CD4-positive, alpha-beta T cell (primary cell): ENCODE data around the gene TALDO1. TPM values are rescaled to one million over a fixed set of nuclear protein-coding genes. Genes with fewer than 3 reads are reported as not detected.

ENCODE experiments used
- ATAC-seq: fragments of 200-7000 bp; cut with Tn5 transposase; one replicate; pipeline ENCODE4 v1.10.0; 2022; ENCODE audit warnings: mild to moderate bottlenecking; ENCODE audit not compliant: poor library complexity
- CTCF ChIA-PET: fragments of 350-600 bp; sonication (Branson Sonifier 250); formaldehyde crosslinking; loops from one replicate; lab custom pipeline; 2021; ENCODE audit warnings: antibody characterized with exemption, inconsistent platforms; lab: Charles Lee
- POLR2A ChIA-PET: fragments of 350-600 bp; sonication (Branson Sonifier 250); formaldehyde crosslinking; loops from one replicate; lab custom pipeline; 2021; ENCODE audit warnings: antibody characterized with exemption, inconsistent platforms; lab: Charles Lee
- DNase-seq, 14 experiments: peaks; one replicate each; pipeline ENCODE4 v3.0.0-alpha.2; 2013 to 2020; ENCODE audit warnings: mixed read lengths in 2 of 14
- H3K27ac ChIP-seq, 2 donors: one replicate each; pipeline versions ENCODE4 v1.5.1 to v1.7.0; 2013; ENCODE audit warnings: low read length in 2 of 2, low read depth in 1 of 2, mild to moderate bottlenecking in 1 of 2
- H3K27me3 ChIP-seq, 2 experiments: 1 replicate in 1 of 2; 2 replicates in 1 of 2; pipeline versions ENCODE4 v1.6.1 to v1.7.0; 2013; ENCODE audit warnings: low read length in 2 of 2, control low read depth in 1 of 2, mild to moderate bottlenecking in 1 of 2, moderate library complexity in 1 of 2; ENCODE audit not compliant: insufficient read depth in 2 of 2, control insufficient read depth in 1 of 2
- H3K36me3 ChIP-seq: one replicate; pipeline ENCODE4 v1.6.1; 2013; ENCODE audit warnings: low read length, control low read depth; ENCODE audit not compliant: insufficient read depth
- H3K4me1 ChIP-seq: one replicate; pipeline ENCODE4 v1.6.1; 2013; ENCODE audit warnings: low read length, control low read depth; ENCODE audit not compliant: insufficient read depth
- H3K4me3 ChIP-seq: one replicate; pipeline ENCODE4 v1.5.1; 2013; ENCODE audit warnings: mild to moderate bottlenecking, low read length, moderate library complexity
- H3K9me3 ChIP-seq, 2 experiments: 1 replicate in 1 of 2; 2 replicates in 1 of 2; pipeline versions ENCODE4 v1.6.1 to v1.7.0; 2013; ENCODE audit warnings: low read length in 2 of 2, mild to moderate bottlenecking in 2 of 2, control low read depth in 1 of 2, moderate library complexity in 1 of 2; ENCODE audit not compliant: control insufficient read depth in 1 of 2, insufficient read depth in 1 of 2
- H3K27ac Mint-ChIP-seq: one replicate; pipeline ENCODE4 v1.8.0; 2020; ENCODE audit warnings: mixed read lengths
- H3K27me3 Mint-ChIP-seq: one replicate; pipeline ENCODE4 v1.8.0; 2021; ENCODE audit warnings: mixed read lengths
- H3K36me3 Mint-ChIP-seq: one replicate; pipeline ENCODE4 v1.8.0; 2021; ENCODE audit warnings: low read depth, mixed read lengths
- H3K4me1 Mint-ChIP-seq: one replicate; pipeline ENCODE4 v1.8.0; 2021; ENCODE audit warnings: low read depth, mixed read lengths
- H3K4me3 Mint-ChIP-seq: one replicate; pipeline ENCODE4 v1.8.0; 2020; ENCODE audit warnings: mild to moderate bottlenecking, mixed read lengths
- H3K9me3 Mint-ChIP-seq: one replicate; pipeline ENCODE4 v1.8.0; 2020; ENCODE audit warnings: mixed read lengths
- intact Hi-C, 2 experiments: fragments of 100-400 bp; cut with DNase I in 1 of 2; cut with micrococcal nuclease in 1 of 2; formaldehyde crosslinking; loops; one replicate each; pipeline versions ENCODE4 v1.15.1 to v1.9.0; 2023 to 2025; cut with DNase I, micrococcal nuclease
- total RNA-seq, 174 experiments: library from RNA in 2 of 174; stranded (reverse) in 2 of 174; gene quantifications; one replicate each; pipeline ENCODE4 v1.2.3 and lab custom pipeline; 2021 to 2026
- TF ChIP-seq, protein P1 (sequence below): fragments of 200-600 bp; IDR thresholded peaks from one replicate; pipeline ENCODE4 v1.8.0; 2022; ENCODE audit warnings: antibody characterized with exemption, mild to moderate bottlenecking

Gene TALDO1
- total RNA-seq, 2 experiments from 2014 or later: 26.2 to 27.7 TPM

DNA sequence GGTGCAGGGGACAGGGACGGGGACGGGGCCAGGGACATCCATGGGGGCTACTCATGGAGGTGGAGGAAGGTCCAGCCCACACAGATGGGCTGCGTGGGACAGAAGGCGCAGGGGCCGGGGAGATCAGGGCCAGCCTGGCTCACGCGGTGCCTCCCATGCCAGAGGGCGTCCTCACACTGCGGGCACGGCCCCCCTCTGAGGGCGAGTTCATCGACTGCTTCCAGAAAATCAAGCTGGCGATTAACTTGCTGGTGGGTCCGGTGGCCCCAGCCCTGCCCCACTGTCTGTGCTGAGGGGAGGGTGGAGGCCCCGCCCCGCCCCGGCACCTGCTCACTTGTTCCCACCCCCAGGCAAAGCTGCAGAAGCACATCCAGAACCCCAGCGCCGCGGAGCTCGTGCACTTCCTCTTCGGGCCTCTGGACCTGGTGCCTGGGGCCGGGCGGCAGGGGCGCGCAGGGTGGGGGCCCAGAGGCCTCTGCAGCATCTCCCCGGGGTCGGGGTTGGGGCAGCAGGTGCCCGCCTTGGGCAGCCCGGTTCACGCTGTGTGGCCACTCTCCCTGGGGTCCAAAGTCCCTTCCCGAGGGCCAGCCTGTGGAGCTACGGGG, 25.4 kb upstream of the TALDO1 start:
- intact Hi-C loops: loop anchor here in 1 of 2 experiments (2.0 kb wide), 2 partner anchors 59 to 167 kb away; no protein-coding TSS in a partner anchor
- Histone ChIP-seq H3K36me3 (no peaks in the 10 kb centered on the region), H3K9me3 (peaks cover 0 to 19% of the 10 kb centered on the region in 2 experiments), H3K4me1 (peaks cover 45% of the 10 kb centered on the region), H3K4me3 (peak overlapping the region; percentile 29), H3K27me3 (peaks cover 5 to 24% of the 10 kb centered on the region in 2 experiments), H3K27ac (no peak overlapping the region)
- TF ChIP-seq, protein P1, sequence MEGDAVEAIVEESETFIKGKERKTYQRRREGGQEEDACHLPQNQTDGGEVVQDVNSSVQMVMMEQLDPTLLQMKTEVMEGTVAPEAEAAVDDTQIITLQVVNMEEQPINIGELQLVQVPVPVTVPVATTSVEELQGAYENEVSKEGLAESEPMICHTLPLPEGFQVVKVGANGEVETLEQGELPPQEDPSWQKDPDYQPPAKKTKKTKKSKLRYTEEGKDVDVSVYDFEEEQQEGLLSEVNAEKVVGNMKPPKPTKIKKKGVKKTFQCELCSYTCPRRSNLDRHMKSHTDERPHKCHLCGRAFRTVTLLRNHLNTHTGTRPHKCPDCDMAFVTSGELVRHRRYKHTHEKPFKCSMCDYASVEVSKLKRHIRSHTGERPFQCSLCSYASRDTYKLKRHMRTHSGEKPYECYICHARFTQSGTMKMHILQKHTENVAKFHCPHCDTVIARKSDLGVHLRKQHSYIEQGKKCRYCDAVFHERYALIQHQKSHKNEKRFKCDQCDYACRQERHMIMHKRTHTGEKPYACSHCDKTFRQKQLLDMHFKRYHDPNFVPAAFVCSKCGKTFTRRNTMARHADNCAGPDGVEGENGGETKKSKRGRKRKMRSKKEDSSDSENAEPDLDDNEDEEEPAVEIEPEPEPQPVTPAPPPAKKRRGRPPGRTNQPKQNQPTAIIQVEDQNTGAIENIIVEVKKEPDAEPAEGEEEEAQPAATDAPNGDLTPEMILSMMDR: no peak
- peaks cover 29% of the 10 kb centered on the region for H3K27me3 Mint-ChIP-seq
- ChIA-PET POLR2A (interaction anchor here (0.6 to 3.1 kb wide), 5 partner anchors 17 to 166 kb away, joined by 3 to 23 read pairs (median 4); partner anchors contain the start of genes DEAF1, RPLP2, TALDO1 and TMEM80), CTCF (interaction anchor here (0.6 to 4.7 kb wide), 4 partner anchors 26 to 203 kb away, joined by 3 to 23 read pairs (median 10); partner anchors contain the start of genes DEAF1, IRF7 and TMEM80)
- H3K36me3 Mint-ChIP-seq: no peaks in the 10 kb centered on the region
- peak; percentile 79 for ATAC-seq
- peak overlapping the region; percentile 25 for H3K4me3 Mint-ChIP-seq
- no peak overlapping the region for H3K27ac Mint-ChIP-seq
- DNase-seq: peak; percentile 41 to 76 (median 55)
- H3K4me1 Mint-ChIP-seq: peaks cover 7% of the 10 kb centered on the region
- H3K9me3 Mint-ChIP-seq: no peaks in the 10 kb centered on the region

DNA sequence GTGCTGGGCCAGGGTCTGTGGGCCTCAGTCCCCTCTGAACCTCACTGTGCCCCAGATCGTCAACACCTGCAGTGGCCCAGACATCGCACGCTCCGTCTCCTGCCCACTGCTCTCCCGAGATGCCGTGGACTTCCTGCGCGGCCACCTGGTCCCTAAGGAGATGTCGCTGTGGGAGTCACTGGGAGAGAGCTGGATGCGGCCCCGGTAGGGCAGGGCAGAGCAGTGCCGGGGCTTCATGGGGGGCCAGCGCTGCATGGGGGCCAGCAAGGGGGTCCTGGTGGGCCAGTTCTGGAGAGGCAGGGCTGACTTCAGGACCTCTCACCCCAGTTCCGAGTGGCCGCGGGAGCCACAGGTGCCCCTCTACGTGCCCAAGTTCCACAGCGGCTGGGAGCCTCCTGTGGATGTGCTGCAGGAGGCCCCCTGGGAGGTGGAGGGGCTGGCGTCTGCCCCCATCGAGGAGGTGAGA, 24.9 kb upstream of the TALDO1 start:
- ATAC-seq (no peak), DNase-seq (peak in 1 of 14 experiments; percentile 35)
- Mint-ChIP-seq H3K4me1 (peaks cover 7% of the 10 kb centered on the region), H3K36me3 (no peaks in the 10 kb centered on the region), H3K27me3 (peaks cover 29% of the 10 kb centered on the region), H3K9me3 (no peaks in the 10 kb centered on the region), H3K27ac (no peak overlapping the region), H3K4me3 (no peak overlapping the region)
- TF ChIP-seq, protein P1: no peak
- POLR2A ChIA-PET: interaction anchor here (0.6 to 3.1 kb wide), 4 partner anchors 25 to 167 kb away, joined by 3 to 23 read pairs (median 6); partner anchors contain the start of genes DEAF1, RPLP2, TALDO1 and TMEM80
- Histone ChIP-seq H3K27me3 (peaks cover 5 to 24% of the 10 kb centered on the region in 2 experiments), H3K9me3 (peaks cover 0 to 19% of the 10 kb centered on the region in 2 experiments), H3K4me3 (no peak overlapping the region), H3K27ac (no peak overlapping the region), H3K36me3 (no peaks in the 10 kb centered on the region), H3K4me1 (peaks cover 51% of the 10 kb centered on the region)
- CTCF ChIA-PET: interaction anchor here (0.6 to 4.7 kb wide), 4 partner anchors 26 to 203 kb away, joined by 3 to 23 read pairs (median 10); partner anchors contain the start of genes DEAF1, IRF7 and TMEM80
- intact Hi-C loops: loop anchor here in 1 of 2 experiments (2.0 kb wide), 2 partner anchors 60 to 168 kb away; no protein-coding TSS in a partner anchor

DNA sequence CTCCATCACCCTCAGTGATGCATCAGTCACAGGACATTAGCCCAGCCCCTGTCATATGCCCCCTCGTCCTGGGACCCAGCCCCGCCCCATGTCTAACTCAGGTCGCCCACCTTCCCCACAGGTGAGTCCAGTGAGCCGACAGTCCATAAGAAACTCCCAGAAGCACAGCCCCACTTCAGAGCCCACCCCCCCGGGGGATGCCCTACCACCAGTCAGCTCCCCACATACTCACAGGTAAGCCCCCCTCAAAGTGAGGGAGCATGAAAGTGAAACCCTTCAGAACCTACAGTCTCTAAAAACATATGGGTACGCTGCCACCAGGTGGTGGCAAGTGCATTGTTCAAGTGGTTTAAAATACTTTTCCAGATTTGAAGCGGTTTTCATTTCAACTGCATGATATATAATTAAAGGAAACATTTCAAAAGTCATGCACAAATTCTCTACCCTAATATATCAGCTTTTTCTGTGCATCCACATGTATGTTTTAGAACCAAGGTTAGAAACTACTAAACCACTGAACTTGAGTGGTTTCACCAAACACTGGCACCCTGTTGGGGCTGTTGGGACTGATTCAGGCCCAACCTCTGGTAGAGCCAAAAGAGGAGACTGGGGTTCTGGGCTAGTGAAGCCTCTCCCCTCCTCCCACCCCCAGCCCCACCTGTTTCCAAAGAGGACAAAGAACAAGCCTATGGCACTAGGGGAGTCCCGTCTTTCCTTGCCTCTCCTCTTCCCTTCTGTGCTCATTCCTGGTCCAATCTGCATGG, 24.0 kb upstream of the TALDO1 start:
- POLR2A ChIA-PET: interaction anchor here (3.1 kb wide), 1 partner anchor 27 kb away, joined by 23 read pairs; the partner anchor contains the start of genes DEAF1 and TMEM80
- Mint-ChIP-seq H3K27ac (no peak overlapping the region), H3K4me1 (peaks cover 7% of the 10 kb centered on the region), H3K4me3 (peak overlapping the region; percentile 81), H3K9me3 (no peaks in the 10 kb centered on the region), H3K36me3 (no peaks in the 10 kb centered on the region), H3K27me3 (peaks cover 29% of the 10 kb centered on the region)
- Histone ChIP-seq H3K4me1 (peaks cover 60% of the 10 kb centered on the region), H3K4me3 (no peak overlapping the region), H3K27ac (no peak overlapping the region), H3K27me3 (peaks cover 5 to 24% of the 10 kb centered on the region in 2 experiments), H3K9me3 (peaks cover 0 to 19% of the 10 kb centered on the region in 2 experiments), H3K36me3 (no peaks in the 10 kb centered on the region)
- CTCF ChIA-PET: interaction anchor here (1.2 to 4.7 kb wide), 4 partner anchors 27 to 187 kb away, joined by 3 to 23 read pairs (median 10); partner anchors contain the start of genes DEAF1, IRF7 and TMEM80
- peak in 9 of 14 experiments; percentile 30 to 80 (median 53) for DNase-seq
- ATAC-seq: no peak
- intact Hi-C loops: loop anchor here (1.0 to 2.0 kb wide), 3 partner anchors 61 to 169 kb away; no protein-coding TSS in a partner anchor
- TF ChIP-seq, protein P1: peak; percentile 44
